ENCODE measurements around the gene MRPL2.

The MRPL2 gene

DNA sequence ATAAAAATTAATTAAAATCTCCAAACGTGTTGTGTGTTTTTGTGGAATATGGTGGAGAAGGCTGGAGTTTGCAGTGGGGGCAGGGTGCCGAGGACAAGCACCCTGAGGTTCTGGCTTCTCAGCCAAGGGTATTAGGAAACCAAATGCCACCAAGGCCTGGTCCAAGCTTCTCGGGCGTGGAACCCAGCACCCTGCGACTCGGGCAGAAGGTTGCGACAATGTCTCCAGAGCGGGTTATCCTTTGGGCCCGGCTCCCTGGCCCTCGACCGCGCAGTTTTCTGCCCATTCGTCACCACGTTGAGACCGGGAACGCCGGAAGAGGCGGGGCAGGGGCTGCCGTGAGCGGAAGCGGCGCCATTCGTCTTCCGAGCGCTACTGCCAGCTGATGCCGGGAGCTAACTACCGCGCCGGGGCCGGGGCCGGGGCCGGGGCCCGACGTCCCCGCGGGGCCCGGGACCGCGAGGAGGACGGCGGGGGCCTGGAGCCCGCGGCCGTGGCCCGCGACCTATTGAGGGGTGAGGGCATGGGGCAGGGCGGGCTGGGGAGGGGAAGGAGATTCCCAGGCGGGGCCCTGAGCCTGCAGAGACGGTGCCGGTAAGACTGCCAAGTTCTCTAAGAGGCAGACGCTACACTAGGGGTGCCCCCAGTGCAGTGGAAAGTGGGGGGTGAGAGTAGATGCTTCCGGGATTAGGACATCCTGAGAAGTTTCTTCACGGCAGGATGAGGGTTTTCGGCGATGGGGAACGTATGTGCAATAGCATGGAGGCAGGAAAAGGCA lies 37.8 kb downstream of the MRPL2 start, which contains the start of gene RRP36:
Gene RRP36 (plus strand): TSS at position 354 of the 778 bp plus-strand sequence. CDS start 32 bp downstream, at position 386.
- peak; percentile 27 to 40 for DNase-seq (ENCODE audit: low read depth in 2 of 2, low spot score in 1 of 2)

DNA sequence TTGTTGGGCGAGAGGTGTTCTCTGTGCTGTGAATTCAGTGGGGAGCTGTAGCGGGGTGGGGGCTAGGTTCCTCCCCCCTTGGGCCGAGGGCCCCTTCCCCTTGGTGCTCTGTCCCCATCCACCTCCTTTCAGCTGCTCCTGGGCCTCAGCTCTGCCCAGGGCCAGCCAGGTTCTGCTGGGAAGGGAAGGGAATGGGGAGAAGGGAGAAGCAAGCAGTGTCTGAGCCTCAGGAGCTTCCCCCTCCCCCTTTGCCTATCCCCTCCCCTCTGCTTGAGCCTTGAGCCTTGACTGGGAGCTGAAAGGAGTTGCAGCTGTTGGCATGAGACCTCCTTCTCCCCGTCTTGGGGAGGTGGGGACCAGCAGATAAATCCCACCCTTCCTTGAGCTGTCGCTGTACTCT lies 38.4 kb downstream of the MRPL2 start:
- no peak for DNase-seq (ENCODE audit: low read depth in 2 of 2, low spot score in 1 of 2)

DNA sequence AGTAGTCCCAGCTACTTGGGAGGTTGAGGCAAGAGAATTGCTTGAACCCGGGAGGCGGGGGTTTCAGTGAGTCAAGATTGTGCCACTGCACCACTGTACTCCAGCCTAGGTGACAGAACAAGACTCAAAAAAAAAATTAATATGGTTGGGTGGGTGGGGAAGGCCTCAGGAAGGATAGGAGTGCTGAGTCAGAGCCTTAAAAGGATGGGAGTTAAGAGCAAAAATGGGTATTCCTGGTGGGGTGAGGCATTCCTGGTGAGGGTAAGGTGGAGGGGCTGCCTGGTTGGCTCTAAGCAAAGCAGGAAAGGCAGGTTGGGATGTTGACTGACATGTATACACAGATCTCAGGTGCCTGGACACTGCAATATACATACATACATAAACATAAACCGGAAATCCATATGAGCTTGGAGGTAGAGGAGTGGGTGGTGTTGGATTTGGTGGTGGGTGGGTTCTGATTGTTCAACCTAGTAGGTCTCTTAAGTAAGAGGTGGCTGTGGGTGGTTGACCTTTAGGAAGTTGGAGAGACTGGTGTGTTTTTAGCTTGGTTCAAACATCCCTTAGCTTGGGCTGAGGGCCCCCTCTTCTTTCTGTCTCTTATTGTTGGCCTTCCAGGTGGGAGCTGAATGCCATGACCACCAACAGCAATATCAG lies 39.1 kb downstream of the MRPL2 start:
- DNase-seq (ENCODE audit: low read depth in 2 of 2, low spot score in 1 of 2) = no peak

DNA sequence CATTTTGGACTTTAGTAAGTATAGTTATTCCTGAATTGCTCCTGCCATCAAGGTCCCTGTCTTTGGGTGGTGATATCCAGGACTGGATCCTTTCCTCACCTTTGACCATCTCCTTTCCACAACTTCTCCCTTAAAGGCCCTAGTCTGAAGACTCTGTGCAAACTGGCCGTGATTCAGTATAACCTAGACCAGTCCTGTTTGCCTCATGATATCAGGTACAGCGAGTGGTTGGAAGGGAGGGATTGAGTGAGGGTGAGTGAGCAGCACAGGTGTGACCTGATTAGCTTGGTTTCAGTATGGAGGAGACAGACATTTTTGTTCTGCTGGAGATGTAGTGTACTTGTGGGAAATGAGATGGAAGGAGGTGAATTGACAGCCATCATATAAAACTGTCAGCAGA lies 40.1 kb downstream of the MRPL2 start:
- DNase-seq (ENCODE audit: low read depth in 2 of 2, low spot score in 1 of 2) = no peak

DNA sequence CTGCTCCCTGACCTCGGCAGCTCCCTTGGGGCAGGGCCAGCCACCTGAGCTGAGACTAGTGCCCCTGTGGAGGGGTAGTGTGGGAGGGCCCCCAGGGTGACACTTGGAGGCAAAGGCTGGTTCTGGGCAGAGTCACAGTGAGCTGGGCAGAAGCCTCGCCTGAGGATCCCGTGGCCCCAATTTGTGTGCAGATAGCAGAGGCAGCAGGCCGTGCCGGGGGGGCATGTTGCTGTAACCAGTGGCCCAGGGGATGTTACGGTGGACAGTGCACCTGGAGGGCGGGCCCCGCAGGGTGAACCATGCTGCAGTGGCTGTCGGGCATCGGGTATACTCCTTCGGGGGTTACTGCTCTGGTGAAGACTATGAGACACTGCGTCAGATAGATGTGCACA lies 42.3 kb downstream of the MRPL2 start:
- DNase-seq (ENCODE audit: low read depth in 2 of 2, low spot score in 1 of 2) = no peak

DNA sequence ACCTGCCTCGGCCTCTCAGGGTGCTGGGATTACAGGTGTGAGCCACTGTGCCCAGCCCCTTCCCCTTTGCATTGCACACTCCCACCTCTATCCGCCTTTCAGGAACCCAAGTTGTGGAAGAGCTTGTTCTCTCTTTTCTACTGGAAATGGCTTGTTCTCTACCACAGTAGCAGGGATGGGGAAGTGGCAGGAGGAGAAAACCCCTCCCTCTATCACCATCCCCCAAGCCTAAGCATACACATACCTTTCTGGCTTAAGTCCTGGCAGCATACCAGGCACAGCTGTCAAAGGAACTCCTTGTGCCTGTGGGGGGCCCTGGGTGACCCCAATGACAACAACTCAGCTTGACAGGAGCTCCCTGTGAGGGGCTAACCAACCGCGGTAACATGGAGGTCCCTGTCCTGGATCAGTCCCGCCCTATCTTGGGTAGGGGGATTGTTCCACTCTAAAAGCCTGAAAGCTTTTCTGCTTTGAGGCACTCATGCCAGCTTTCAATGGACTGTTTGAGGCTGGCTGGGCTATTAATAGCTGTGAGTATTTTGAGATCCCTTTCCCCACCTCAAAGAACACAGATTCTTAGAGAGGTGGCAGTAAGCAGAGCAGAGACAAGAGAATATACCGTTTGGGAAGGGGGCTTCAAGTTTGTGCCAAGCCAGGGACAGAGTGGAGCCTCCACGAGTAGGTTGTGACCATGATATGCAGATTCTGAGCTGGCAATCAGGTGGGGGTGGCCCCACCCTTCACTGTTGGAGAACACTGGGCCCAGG lies 42.9 kb downstream of the MRPL2 start:
- DNase-seq (ENCODE audit: low read depth in 2 of 2, low spot score in 1 of 2) = no peak

DNA sequence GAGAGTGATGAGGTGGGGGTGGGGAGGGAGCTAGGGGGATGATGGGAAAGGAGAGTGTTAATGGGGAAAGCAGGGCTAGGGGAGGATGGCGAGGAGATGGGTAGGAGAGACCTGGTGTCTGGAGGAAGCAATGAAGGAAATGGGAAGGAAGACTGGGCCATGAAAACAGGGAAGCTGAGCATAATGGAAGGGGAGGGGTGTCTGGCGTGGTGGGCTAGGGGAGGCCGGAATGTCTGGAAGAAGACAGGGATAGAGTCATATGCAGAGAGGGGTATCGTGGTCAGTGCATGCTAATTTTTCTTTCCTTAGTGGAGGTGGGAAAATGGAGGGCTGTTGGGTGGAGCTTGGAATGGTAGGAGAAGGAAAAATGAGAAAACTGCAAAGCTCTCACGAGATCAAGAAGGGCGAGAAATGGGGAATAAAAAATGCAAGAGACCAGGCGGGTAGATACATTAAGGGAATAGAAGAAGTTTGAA lies 44.8 kb downstream of the MRPL2 start:
- no peak for DNase-seq (ENCODE audit: low read depth in 2 of 2, low spot score in 1 of 2)

DNA sequence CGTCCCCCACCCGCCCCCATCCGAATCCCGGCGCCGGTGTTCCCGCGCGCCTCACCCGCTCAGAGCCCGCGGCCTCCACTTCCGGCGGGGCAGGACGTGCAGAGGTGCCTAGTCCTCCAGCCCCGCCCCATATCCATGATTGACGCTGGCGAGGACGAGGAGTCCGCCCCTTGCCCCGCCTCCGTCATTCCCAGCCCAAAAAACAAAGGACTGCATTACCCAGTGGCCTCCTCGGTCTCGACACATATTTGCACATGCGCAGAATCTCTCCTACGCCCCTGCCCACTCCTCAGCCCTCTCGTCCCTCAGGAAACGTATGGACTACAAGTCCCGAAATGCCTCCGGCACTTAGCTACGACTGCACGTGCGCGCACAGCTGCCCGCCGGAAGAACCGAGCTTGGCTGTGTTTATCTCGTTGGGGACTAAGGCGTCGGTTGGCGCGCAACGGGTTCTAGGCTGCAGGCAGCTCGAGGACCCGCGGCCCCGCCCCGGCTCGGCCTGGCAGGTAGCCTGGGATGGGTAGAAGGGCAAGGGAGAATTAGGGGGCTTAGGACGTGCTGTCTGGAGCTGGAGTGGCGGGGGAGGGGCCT lies 45.3 kb downstream of the MRPL2 start, which contains the start of the genes KLHDC3 and MEA1:
Gene KLHDC3 (plus strand): TSS at position 407 of the 591 bp plus-strand sequence. CDS start 2,944 bp downstream, outside the sequence.
Gene MEA1 (minus strand): TSS at position 104 of the 591 bp plus-strand sequence. CDS start 133 bp downstream, outside the sequence.
- peak; percentile 93 to 97 for DNase-seq (ENCODE audit: low read depth in 2 of 2, low spot score in 1 of 2)

DNA sequence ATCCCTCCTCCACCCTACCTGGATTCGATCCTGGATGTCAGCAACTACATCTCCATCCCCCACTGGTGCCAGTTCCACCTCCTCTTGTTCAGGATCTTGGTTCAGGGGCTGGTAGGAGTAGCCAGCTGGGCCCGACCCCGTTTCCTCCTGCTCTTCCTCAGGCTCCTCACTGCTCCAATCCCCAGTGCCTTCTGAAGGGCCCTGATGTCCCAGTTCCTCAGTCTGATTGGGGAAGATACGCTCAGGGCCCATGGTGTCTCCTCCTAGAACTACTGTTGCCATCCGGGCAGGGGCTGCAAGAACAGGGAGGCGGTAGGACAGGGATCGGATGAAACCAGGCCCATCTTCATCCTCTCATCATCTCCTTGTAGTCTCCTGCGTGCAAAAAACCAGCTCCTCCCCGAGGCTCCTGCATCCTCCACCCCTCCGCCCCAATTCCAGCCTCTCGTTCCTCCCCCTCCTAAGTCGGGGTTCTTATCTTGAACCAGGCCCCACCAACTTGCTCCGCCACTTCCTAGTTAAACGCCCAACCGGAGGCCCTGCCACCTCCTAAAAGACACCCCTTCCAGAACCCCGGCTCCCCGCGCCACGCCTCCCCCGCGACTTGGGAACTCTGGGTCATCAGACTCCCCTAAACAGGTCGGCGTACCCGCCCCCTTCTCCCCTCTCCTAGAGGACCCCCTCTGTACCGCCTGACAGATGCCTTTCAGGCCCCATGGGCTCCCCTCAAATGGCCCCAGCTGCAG lies 46.0 kb downstream of the MRPL2 start:
- no peak for DNase-seq (ENCODE audit: low read depth in 2 of 2, low spot score in 1 of 2)

DNA sequence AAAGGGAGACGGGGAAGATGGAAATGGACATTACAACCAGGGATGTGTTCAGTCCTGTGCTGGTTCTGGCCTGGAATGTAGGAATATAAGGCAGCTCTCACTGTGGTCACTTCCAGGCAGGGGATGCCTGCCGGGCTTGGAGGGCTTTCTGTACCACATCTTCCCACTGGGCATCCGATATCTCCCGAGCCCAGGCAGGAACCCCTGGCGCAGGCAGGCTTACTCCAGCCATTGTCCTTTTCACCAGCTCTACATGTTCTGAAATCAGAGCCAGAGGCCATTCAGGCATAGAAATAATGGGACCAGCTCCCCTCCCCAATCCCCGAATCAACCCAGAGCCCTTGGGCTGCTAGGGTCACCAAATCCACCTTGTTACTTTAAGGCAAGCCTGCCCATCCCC lies 46.9 kb downstream of the MRPL2 start:
- DNase-seq (ENCODE audit: low read depth in 2 of 2, low spot score in 1 of 2) = no peak

DNA sequence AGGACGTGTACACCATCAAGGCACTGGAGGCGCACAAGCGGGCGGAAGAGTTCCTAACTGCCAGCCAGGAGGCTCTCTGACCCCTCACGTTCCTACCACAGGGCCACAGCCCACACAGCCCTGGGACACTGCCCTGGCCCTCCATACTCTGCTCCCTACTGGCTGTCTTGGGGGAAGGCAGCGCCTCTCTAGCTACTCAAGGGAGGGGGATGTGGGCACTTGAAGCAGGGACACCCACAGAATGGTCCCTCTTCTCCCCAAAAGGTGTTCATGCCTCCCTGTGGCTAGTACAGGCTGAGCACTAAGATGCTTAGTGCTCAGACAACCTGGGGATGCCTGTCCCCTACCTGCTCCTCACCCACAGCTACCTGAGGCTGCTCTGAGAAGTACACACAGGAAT lies 48.0 kb downstream of the MRPL2 start:
- no peak for DNase-seq (ENCODE audit: low read depth in 2 of 2, low spot score in 1 of 2)

DNA sequence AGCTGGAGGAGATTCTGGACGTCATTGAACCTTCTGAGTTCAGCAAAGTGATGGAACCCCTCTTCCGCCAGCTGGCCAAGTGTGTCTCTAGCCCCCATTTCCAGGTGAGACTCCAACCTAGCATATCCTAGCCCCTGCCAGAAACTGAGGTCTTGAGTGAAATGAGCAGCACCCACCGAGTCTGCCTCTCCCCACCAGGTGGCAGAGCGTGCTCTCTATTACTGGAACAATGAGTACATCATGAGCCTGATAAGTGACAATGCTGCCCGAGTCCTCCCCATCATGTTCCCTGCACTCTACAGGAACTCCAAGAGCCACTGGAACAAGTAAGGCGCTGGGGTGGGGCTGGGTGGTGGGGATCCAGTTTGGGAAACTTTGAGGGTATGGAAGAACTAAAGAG lies 50.1 kb downstream of the MRPL2 start:
- DNase-seq (ENCODE audit: low read depth in 2 of 2, low spot score in 1 of 2) = no peak

DNA sequence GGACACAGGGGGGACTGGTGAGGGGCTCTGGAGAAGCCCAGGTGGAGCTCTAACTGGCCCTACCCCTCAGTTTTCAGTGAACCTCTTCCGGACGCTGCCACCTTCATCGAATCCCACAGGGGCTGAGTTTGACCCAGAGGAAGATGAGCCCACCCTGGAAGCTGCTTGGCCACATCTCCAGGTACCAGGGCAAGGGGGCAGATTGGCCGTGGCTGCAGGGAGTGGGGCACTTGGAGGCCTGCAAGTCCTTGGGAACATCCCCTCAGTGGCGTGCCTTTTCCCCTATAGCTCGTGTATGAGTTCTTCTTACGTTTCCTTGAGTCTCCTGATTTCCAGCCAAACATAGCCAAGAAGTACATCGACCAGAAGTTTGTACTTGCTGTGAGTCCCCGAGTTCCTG lies 52.1 kb downstream of the MRPL2 start:
- DNase-seq (ENCODE audit: low read depth in 2 of 2, low spot score in 1 of 2) = no peak

DNA sequence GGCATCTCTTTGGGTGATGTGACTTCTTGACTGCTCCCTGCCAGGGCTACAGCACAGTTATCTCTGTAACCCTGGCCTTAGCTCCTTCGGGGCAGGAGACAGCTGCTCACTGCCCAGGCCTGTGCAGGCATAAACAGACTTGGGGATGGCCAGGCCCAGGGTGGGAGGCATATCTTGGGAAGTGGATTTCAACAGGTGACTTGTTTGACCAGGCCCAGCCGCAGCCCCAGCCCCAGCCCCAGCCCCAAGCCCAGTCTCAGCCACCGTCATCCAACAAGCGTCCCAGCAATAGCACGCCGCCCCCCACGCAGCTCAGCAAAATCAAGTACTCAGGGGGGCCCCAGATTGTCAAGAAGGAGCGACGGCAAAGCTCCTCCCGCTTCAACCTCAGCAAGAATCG lies 53.0 kb downstream of the MRPL2 start:
- DNase-seq (ENCODE audit: low read depth in 2 of 2, low spot score in 1 of 2) = no peak

DNA sequence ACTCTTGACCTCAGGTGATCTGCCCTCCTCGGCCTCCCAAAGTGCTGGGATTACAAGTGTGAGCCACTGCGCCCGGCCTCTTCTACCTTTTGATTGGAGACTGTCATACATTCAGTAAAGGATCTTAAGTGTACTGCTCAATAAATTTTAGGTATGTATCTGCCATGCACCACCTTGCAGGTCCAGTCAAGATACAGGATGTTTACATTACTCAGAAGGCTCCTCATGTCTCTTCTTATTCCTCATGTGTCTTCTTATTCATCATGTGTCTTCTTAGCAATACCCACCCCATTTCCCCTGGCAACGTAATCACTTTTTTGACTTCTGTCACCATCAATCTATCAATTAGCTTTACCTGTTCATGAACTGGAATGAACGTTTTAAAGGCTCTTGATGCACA lies 53.4 kb downstream of the MRPL2 start:
- DNase-seq (ENCODE audit: low read depth in 2 of 2, low spot score in 1 of 2) = no peak
